ENCODE results near the gene METTL24.

Gene METTL24, protein sequence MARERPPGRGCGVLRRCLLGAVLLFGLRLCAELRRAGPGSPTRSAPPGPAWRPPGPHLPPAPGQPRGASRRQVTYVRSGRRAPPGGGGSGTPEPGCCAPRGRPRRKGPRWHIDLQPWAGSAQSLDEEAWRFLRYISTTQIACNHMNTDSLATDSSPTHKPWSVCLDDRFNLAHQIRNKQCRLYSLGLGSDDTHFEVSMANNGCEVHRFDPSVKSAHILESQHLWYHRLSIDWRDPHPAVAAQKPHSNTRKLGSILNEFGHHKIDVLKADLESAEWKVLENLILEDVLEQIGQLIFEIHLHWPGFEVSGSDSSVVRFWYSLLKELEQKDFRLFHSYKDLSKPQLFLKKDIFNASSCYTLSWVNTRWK

DNA sequence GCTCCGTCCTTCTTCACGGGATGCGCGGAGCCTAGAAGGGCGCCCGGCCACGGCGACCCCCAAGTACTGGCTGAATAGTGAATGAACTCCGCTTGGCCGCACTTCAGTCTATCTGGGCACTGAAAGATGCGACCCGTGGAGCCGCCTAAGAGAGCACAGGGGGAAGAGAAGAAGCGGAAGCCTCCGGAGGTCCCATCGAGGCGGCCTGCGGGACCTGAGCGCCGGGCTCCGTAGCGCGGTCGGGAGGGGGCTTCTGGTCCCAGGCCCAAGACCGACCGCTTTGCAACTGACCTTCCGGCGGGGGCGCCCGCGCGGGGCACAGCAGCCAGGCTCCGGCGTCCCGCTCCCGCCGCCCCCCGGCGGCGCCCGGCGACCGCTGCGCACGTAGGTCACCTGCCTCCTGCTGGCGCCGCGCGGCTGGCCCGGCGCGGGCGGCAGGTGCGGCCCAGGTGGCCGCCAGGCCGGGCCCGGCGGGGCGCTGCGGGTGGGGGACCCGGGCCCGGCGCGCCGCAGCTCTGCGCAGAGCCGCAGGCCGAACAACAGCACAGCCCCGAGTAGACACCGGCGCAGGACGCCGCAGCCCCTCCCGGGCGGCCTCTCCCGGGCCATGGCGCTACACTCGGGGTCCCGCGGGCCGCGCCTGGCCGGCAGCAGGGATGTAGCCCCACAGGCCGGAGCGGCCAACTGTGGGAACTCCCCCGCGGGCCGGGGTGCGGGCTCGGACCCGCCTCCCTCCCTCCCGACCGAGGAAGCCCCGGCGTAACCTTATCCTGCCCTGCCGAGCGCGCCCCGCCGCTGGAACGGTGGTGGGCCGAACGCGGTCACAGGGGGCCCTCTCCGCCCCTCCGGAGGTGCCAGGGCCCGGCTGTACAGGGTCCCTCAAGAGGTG, at the start of gene METTL24:
Gene METTL24, minus strand, starts transcription at position 686 of the 889 bp plus-strand sequence. Its CDS starts 77 bp downstream, at position 609.
- DNase-seq (ENCODE audit: low spot score): no peak

DNA sequence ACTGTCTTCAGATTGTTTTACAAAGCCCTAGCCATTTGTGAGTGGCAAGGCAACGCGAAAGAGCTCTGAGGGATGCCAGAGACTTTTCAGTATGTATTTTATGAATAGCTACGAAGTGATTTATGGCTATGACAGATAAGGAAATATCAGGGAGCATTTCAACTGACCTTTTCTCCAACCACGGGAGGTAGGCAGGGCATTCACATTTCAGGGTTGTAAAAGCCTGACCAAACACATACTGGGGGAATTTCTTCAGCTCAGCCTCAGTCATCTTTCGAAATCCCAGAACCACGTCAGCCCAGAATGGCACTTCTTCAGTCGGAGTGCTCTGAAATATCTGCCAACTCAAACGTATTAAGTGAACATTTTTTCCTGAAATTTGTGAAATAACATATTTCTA, 46.5 kb upstream of the METTL24 start:
- no peak for DNase-seq (ENCODE audit: low spot score)

DNA sequence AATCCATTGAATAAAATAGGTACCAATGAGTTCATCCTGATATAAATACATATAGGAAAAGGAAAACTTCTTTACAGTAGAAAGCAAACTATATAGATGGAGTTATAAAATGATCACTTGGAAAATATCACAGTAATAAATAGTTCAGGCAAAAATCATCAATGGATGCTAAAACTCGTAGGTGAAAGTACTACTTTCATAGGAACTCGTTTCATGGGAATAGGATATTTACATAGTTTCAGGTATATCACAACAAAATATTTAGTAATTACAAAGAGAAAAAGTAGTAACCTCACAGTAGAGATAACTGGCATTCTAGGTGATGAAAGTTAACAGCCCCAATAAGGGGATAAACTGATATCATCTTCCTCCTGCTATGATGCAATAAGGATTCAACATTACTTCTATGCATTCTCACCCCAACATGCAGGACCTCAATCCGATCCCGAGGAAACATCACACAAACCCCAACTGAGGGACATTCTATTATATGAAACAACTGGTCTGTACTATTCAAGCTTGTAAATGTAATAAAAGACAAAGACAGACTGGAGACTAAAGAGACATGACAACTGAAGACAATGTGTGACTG, 43.5 kb upstream of the METTL24 start:
- DNase-seq (ENCODE audit: low spot score): no peak

DNA sequence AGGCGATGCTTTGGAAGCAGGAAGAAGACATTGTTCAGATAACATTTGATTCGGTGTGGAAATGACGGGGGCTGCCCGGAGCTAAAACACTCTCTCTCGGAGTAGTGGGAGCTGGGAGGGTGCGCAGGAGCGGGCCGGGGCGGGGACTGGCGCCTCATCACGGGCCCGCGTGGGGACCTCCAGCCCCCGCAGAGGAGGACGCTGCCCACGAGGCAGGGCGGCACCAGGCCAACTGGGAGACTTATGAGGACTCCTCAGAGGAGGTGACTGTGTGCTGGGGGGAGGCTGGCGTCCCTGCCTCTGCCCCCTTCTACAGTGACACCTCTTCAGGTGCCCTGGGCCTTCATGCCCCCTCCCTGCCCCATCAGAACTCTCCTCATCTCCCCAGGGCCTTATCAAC, 42.1 kb upstream of the METTL24 start:
- DNase-seq (ENCODE audit: low spot score): no peak

DNA sequence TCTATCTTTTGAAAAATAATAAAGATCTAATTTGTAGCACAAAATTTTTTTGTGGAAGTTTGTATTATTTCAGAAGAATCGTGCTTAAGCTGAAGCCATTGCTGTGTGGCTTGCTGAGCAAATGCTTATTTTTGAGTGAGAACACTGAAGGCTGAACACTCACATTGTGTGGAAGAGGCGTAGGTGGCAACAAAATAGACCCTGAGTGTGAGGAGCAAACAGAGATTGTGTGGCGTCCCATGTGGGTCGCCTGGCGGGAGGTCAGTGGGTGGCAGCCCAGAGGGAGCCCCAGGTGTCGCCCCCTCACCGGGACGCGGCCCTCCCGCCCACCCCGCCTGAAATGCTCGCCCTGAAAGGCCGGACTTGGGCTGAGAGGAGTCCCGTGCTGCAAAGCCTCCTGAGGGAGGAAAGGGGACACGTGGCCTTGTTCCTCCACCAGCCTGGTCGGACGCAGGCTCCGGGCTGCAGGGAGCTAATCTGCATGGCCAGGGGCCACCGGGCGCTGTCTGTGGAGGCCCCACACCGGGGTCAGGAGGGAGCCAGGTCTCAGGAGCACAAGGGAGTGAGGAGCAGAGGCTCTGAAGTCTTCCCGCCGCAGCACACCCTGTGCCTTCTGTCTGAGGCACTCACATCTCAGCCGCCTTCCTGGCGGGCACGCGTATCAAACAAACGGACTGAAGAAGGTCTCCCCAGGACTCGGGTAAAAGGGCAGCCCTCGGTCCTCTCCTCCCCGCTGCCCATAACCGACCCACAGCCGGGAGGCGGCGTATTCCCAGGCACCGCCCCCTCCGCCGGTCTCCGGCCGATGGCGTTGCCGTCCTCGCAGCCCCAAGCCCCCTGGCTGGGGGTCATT, 41.3 kb upstream of the METTL24 start:
- no peak for DNase-seq (ENCODE audit: low spot score)

DNA sequence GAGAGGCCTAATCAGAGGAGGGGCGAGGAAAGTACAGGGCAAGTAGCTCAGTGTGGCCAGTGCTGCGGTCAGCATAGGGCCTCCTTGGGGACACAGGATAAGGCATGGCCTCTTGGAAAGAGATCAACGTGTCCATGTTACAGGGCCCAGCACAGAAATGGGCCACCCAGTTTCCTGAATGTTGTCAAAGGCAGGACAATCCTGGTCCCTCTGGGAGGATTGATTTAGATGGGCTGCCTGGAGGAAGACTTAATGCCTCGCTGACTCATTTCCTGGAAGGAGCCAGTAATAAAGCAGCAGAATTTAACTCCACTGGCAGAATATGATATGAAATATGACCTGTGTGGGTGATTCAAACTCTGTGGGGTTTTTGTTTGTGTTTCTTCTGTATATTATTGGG, 40.6 kb upstream of the METTL24 start:
- DNase-seq (ENCODE audit: low spot score): no peak

DNA sequence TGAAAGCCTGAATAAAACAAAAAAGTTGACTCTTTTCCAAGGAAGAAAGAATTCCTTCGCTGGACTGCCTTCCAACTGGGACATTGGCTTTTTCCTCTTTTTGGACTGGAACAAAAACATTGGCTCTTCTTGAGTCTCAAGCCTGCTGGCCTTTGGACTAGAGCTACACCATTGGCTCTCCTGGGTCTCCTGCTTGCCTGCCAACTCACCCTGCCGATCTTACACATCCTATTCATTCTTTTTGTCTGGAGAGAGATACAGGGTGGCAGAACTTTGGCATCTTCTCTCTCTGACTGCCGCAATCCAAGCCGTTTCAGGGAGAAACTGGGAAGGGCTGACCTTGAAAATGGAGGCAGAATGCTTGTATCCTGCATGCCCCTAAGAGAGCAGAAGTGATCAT, 37.1 kb upstream of the METTL24 start:
- peak; percentile 37 for DNase-seq (ENCODE audit: low spot score)

DNA sequence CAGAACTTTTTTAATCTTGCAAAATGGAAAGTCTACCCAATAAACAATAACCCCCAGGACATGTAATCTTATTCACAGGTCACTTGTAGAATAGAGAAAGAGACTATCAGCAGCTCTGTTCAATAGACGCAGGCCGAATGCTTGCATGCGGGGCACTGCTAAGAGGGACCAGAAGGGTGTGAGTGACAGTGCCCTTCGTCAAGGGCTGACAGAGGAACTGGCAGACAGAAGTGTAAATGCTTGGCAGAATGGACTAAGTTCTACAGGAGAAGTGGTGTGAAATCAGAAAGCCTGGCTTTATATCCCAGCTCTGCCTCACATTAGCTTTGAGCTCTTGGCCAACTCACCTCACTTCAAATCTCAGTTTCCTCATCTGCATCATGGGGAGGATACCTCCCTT, 36.3 kb upstream of the METTL24 start:
- no peak for DNase-seq (ENCODE audit: low spot score)

DNA sequence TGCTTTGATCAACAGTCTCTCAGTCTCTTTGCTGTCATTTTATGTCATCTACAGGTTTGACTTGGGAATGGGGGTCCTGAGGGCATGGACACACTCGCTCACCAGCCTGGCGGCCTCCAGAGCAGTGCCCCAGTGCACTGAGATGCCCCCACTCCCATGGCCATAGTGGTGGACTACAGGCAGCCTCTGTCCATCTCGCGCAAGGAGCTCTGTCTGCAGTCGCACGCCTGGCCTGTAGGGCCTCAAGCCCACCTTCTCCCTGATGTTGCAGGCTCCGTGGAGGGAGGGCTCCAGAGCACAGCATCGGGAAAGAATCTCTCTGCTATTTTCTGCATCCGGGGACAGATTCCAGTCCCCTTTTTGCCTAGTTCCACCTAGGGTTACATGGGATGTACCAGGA, 34.6 kb upstream of the METTL24 start:
- no peak for DNase-seq (ENCODE audit: low spot score)

DNA sequence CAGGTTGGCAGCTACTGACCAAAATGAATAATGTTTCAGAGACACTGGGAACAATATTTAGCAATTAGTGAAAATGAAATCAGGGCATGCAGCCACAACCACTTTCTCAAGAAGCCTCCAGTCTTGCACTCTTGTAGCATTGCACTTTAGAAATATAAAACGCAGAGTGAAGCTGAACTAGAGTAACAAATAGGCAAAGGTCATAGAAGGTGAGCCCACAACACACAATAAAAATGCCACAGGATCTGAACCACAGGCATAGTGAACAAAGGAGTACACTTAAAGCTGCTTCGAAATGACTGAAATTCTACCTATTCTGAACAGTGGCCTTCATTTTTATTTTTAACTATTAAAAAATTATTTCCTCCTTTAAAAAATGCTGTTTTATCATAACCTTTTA, 32.3 kb upstream of the METTL24 start:
- no peak for DNase-seq (ENCODE audit: low spot score)

DNA sequence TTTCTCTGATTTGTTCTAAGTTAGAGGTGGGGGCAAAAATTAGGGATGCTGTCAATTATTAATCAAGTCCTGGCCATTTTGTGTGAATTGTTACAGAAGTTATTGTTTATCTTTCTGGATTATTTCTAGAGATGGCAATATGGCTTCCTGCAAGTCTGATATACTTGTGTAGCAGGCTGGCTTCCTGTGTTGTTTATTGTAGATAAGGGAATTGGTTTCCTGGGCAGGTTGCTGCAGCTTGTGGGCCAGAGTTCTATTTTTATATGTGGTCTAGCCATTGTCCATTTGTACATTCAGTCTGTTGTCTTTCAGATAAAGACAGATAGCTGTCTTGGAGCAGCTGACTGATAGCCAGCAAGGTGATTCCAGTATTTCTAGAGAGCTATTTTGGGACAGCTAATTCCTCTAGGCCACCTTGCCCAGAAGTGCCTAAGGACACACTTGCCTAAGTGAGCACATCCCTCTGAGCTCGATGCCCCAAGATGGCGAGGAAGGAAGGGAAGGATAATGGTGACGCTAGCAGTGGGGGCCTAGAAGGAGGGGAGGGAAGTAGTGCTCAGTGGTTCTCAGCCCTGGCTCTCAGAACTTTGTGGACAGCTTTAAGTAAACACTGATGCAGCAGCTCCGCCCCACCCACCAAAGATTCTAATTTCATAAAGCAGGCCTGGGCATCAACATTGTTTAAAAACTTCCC, 31.7 kb upstream of the METTL24 start:
- no peak for DNase-seq (ENCODE audit: low spot score)

DNA sequence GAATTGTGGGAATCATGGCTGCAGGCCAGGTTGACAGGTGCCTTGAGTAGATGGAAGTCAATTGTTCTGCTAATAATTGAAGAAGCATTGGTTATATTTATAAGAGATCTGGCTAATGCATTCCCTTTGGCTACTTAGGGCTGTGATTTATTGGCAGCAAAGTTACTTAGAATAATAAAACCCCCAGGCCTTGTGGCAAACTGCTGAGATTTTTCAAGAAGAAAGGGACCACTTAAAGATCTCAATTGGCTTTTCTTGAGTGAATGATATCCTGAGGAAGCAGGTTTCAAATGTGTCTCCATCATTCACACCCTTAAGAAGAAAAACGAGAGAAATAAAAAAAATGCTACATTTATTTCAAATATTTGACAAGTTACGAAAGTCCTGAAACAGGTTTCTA, 29.8 kb upstream of the METTL24 start:
- no peak for DNase-seq (ENCODE audit: low spot score)

DNA sequence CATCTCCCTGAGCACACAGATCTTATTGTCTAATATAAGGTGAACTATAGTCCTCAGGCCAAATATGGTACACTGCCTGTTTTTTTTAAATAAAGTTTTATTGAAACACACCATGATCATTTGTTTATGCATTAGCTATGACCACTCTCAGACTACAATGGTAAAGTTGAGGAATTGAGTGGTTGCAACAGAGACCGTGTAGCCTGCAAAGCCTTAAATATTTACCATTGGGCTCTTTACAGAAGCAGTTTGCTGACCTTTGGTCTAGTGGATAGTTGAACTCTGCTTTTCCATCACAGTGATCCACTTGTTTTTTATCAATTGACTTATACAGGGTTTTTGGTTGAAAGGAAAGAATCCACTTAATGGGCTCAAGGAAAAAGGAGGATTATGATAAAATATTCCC, 27.3 kb upstream of the METTL24 start:
- no peak for DNase-seq (ENCODE audit: low spot score)

DNA sequence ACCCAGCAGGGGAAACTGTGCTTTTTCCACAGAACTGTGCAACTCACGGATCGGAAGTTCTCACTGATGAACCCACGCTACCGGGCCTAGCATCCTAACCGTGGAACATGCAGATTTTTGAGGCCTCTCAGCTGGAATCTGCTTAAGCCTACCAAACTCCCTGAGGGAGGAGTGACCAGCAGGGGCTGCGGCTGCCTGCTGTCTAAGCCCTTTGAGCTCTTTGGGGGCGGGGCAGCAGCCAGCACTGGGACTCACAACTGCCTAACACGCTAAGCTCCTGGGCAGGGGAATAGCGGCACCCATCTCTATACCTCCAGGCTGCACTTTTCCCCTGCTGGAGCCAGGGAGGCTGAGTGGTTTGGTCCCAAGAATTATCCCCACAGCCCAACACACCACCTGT, 20.4 kb upstream of the METTL24 start:
- no peak for DNase-seq (ENCODE audit: low spot score)

DNA sequence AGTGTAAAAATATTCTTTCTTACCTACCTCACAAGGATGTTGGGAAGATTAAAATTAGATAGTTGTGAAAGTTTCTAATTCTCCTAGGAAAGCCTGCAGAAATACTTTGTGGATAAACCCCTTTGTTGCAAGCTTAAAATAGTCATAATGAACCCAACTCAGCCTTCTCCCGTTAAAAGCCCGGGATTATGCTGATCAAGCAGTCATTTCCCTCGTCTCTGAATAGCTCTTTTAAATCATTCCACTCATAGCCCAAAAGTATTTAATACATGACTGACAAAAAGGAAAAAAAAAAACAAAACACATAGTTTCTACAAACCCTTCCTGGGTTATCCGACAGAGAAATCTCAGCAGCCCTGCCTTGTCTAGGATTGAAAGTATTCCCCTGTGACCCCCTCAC, 10.9 kb upstream of the METTL24 start:
- no peak for DNase-seq (ENCODE audit: low spot score)

DNA sequence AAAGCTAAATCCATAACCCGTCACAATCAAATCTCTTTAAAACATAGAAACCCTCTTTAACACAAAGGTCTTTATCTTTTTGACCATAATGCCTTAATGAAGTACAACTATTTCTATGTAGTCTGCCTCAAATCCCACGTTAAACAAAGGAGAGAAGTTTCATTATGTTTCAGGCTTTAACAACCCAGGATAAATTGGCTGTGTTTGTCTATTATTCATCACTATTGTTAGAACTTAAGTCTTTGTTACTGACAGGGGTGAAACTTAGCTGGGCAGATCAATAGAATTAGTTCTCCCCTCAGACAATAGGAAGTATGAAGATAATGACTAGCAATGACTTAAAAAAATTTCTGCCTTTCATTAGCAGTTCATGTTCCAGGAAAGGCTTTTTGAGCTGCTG, 10.1 kb upstream of the METTL24 start:
- no peak for DNase-seq (ENCODE audit: low spot score)

DNA sequence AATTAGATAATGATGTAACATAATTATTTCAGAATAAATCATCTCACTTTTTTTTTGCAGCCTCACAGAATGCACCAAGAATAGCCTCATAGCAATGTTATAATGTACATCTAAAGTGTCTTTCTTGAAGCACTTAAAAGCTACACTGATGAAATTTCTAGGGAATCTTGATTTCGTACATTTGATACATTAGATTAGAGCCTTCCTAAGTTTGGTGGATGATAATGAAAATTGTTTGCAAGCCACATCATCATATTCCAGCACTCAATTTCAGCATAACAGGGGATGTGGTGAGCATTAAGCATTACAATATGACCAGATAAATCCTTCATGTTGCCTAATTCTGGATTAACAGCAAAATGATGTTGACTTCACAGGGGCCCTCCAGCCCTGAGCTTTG, 9.7 kb upstream of the METTL24 start:
- no peak for DNase-seq (ENCODE audit: low spot score)

DNA sequence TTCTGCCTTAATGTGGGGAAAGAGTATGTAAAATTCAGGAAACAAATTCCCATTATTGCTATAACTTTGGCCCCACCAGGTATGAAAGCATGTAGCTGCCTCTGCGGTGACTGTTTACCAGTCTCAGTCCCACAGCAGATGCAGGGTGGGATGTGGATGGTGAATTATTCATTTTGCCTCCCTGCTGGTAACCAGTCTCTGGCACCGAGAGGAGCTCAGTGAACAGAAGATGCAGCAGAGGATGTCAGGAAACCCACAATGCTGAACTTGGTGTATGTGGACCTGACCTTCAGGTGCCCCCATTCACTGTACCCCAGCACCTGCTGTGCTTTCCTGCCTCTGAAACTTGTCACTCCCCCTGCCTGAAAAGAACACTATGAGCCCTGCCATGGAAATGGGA, 8.8 kb upstream of the METTL24 start:
- DNase-seq (ENCODE audit: low spot score): no peak

DNA sequence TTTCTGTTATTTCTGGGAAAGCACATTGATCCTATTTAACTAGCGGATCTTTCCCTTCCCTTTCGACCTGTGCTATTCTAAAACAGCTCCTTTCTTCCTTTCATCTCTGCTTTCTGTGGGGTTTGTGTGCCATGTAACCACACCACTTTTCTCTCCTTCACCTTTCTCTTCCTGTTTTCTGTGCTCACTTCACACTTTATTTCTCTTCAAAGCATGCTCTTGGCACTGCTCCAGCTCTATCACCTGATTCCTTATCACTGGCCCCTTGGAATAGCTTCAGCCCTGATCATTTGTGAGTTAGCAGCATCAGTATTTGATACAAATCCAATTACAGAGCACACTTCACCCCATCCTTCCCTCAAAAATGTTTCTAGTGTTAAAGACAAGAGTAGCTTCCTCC, 8.1 kb upstream of the METTL24 start:
- no peak for DNase-seq (ENCODE audit: low spot score)

DNA sequence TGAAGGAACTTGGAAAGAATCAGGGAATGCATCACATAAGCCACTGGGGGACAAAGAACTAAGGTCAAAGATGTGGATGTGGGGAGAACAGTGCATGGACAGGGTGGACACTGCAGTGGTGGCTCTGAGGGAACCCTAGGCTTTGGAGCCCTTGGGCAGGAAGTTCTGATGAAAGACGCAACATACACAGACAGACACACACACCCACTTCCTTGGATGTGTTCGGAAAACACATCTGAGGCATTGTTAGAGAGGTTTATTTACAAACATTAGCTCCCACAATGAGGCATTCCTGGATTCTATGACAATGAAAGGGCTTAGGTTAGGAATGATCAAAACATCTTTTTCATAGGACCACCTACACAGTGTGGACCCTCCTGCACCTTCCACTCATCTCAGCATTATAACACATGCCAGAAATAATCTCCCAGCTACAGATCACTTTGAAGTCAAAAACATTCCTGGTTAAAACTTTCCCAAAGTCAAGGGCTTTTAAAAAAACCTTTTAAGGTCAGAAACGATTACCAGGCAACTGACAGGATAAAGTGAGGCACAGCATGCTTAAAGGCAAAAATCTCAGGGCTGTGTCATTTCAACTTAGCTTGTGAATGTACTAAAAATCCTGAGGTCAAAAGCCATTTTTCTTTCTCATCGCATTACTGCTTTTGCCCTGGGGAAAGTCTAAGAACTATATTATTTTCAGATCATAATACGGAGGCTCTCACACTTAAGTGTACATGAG, 6.4 kb upstream of the METTL24 start:
- DNase-seq (ENCODE audit: low spot score): no peak

DNA sequence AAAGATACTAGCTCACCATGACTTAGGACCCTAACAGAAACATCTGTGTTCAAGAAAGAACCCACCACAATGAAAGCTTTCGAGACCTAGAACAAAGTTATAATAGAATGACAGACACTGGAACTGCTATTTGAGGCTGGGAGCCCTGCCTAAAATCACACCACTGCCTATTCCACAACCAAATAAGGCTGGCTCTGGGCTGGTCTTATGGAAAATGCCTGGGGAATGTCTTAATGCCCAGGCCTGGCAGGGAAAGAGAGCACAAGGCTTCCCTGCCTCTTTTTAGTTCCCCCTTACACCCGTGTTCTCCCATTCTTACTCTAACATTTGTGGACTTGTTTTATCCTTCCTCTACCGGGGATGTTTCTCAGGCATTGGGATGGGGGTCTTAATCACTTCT, 5.6 kb upstream of the METTL24 start:
- DNase-seq (ENCODE audit: low spot score): no peak

Data from globus pallidus (tissue), 1 donor.